HepG2 (cell line): ENCODE results near the gene PFDN5. TPM values are rescaled to one million over a fixed set of nuclear protein-coding genes. Genes with fewer than 3 reads are reported as not detected.
A peak's percentile ranks its signal among the peaks of the same experiment; 100 is the strongest.

ENCODE experiments used
- ATAC-seq: fragments of 200-7000 bp; cut with Tn5 transposase; 3 replicates; pipeline ENCODE4 v1.9.1; 2020; ENCODE audit warnings: mild to moderate bottlenecking, moderate library complexity
- BruUV-seq: library from RNA; stranded (reverse); fragments of 400-500 nt; replicated peaks from 2 replicates; lab custom pipeline; 2021; lab: Mats Ljungman, UMichigan
- CTCF ChIA-PET: fragments of 300-600 bp; formaldehyde crosslinking; extraction: SDS; loops from one replicate; lab custom pipeline; 2021; ENCODE audit warnings: low total read pairs, inconsistent platforms, low intra/inter-chr PET ratio; lab: Yijun Ruan, JAX
- POLR2A ChIA-PET: fragments of 350-600 bp; sonication (Branson Sonifier 250); formaldehyde crosslinking; loops from one replicate; lab custom pipeline; 2020; ENCODE audit warnings: antibody characterized with exemption, inconsistent platforms; lab: Yijun Ruan, JAX
- DNase-seq: peaks from one replicate; pipeline ENCODE4 v3.0.0-alpha.2; 2015; ENCODE audit warnings: low spot score
- FAIRE-seq: peaks from 3 replicates; lab custom pipeline; 2011; peaks lifted over from hg19 to GRCh38; lab: Jason Lieb, UNC
- H2AFZ ChIP-seq: one replicate; pipeline ENCODE4 v1.6.1; 2011; ENCODE audit warnings: low read length, inconsistent platforms
- H3K27ac ChIP-seq: fragments of 300-600 bp; 3 replicates; pipeline ENCODE4 v1.8.0; 2011; ENCODE audit warnings: mixed run types, mild to moderate bottlenecking, mixed read lengths, low read length, inconsistent platforms; ENCODE audit not compliant: insufficient read depth; ENCODE audit errors: extremely low read length
- H3K27me3 ChIP-seq, 2 experiments: fragments of 200-600 bp in 1 of 2; 2 replicates in 1 of 2; 3 replicates in 1 of 2; pipeline versions ENCODE4 v1.6.0 to v1.8.0; 2011; ENCODE audit warnings: low read length in 2 of 2, mild to moderate bottlenecking in 2 of 2, moderate library complexity in 2 of 2, inconsistent platforms in 1 of 2; ENCODE audit not compliant: insufficient read depth in 2 of 2, control insufficient read depth in 1 of 2
- H3K36me3 ChIP-seq, 2 experiments: fragments of 200-600 bp in 1 of 2; replicated peaks in 1 of 2; 2 replicates in 1 of 2; 3 replicates in 1 of 2; pipeline versions ENCODE4 v1.5.1 to v1.8.0; 2011; ENCODE audit warnings: low read length in 2 of 2, inconsistent platforms in 1 of 2; ENCODE audit not compliant: insufficient read depth in 2 of 2, control insufficient read depth in 1 of 2
- H3K4me1 ChIP-seq: 2 replicates; pipeline ENCODE4 v1.5.1; 2012; ENCODE audit warnings: low read length, inconsistent platforms; ENCODE audit not compliant: insufficient read depth
- H3K4me2 ChIP-seq: 2 replicates; pipeline ENCODE4 v1.6.0; 2011; ENCODE audit warnings: low read depth, low read length, inconsistent platforms
- H3K4me3 ChIP-seq, 3 experiments: fragments of 200-600 bp in 1 of 3; sonication (generic), shearing (Covaris generic) in 1 of 3; replicated peaks in 1 of 3; 2 replicates each; pipeline ENCODE4 v1.5.1; 2011 to 2016; ENCODE audit warnings: low read length in 3 of 3, inconsistent platforms in 2 of 3, low read depth in 2 of 3, mild to moderate bottlenecking in 2 of 3, control low read depth in 1 of 3, mixed read lengths in 1 of 3; ENCODE audit not compliant: insufficient read depth in 1 of 3
- H3K79me2 ChIP-seq: one replicate; pipeline ENCODE4 v1.6.1; 2011; ENCODE audit warnings: low read length, inconsistent platforms; ENCODE audit not compliant: insufficient read depth
- H3K9ac ChIP-seq: 2 replicates; pipeline ENCODE4 v1.6.0; 2011; ENCODE audit warnings: mild to moderate bottlenecking, low read depth, low read length, inconsistent platforms; ENCODE audit not compliant: insufficient read depth
- H3K9me3 ChIP-seq: 2 replicates; pipeline ENCODE4 v1.5.1; 2012; ENCODE audit warnings: mild to moderate bottlenecking, low read length
- H4K20me1 ChIP-seq: 2 replicates; pipeline ENCODE4 v1.6.0; 2011; ENCODE audit warnings: inconsistent platforms, mild to moderate bottlenecking, low read length, moderate library complexity; ENCODE audit not compliant: insufficient read depth
- CTCF ChIP-seq: sonication (generic); formaldehyde crosslinking; IDR thresholded peaks from 2 replicates; pipeline ENCODE4 v1.5.0; 2020; ENCODE audit warnings: mild to moderate bottlenecking, missing genetic modification reagents, moderate library complexity
- MXD4 ChIP-seq: IDR thresholded peaks from 2 replicates; pipeline ENCODE4 v1.6.1; 2016; ENCODE audit warnings: mild to moderate bottlenecking, missing biosample characterization, missing genetic modification reagents
- RAD21 ChIP-seq: fragments of 450-650 bp; formaldehyde crosslinking; IDR thresholded peaks from 2 replicates; pipeline ENCODE4 v1.5.0; 2020; ENCODE audit warnings: mild to moderate bottlenecking
- SALL1 ChIP-seq: sonication (generic); formaldehyde crosslinking; IDR thresholded peaks from 2 replicates; pipeline ENCODE4 v1.8.0; 2022; ENCODE audit warnings: mild to moderate bottlenecking, missing genetic modification reagents
- SMC3 ChIP-seq: IDR thresholded peaks from 2 replicates; pipeline ENCODE4 v1.6.1; 2011; ENCODE audit warnings: low read length, improper control_type of control experiment
- STAG1 ChIP-seq: sonication (generic); formaldehyde crosslinking; IDR thresholded peaks from 2 replicates; pipeline ENCODE4 v1.4.0; 2020; ENCODE audit warnings: missing genetic modification reagents
- XRCC5 ChIP-seq: fragments of 200-400 bp; formaldehyde crosslinking; optimal IDR thresholded peaks from 2 replicates; pipeline ENCODE3; 2017; ENCODE audit warnings: mild to moderate bottlenecking, low read length
- ZFP36L1 ChIP-seq: sonication (generic); formaldehyde crosslinking; IDR thresholded peaks from 2 replicates; pipeline ENCODE4 v1.8.0; 2022; ENCODE audit warnings: mild to moderate bottlenecking, missing genetic modification reagents, moderate library complexity
- ZNF253 ChIP-seq: sonication (generic); formaldehyde crosslinking; IDR thresholded peaks from 2 replicates; pipeline ENCODE4 v1.8.0; 2022; ENCODE audit warnings: mild to moderate bottlenecking, missing genetic modification reagents, borderline replicate concordance
- ZNF296 ChIP-seq: sonication (generic); formaldehyde crosslinking; conservative IDR thresholded peaks from 2 replicates; pipeline ENCODE4 v1.5.0; 2020; ENCODE audit warnings: mild to moderate bottlenecking, missing genetic modification reagents
- ZNF704 ChIP-seq: sonication (generic); formaldehyde crosslinking; IDR thresholded peaks from 2 replicates; pipeline ENCODE4 v1.8.1; 2023; ENCODE audit warnings: mild to moderate bottlenecking, inconsistent platforms, moderate library complexity, missing genetic modification reagents, borderline replicate concordance
- WGBS: methylation state at CpG from one replicate; pipeline ENCODE4 v1.1.6; 2017; ENCODE audit warnings: low lambda C conversion rate; 5-methylcytosine and 5-hydroxymethylcytosine counted together
- in situ Hi-C: cut with HindIII; loops from 2 replicates; pipeline ENCODE4 v1.10.0; 2017; ENCODE audit warnings: low pct_unique_long_range_greater_than_20kb; ENCODE audit not compliant: extremely low pct_ligation_motif_present
- intact Hi-C: fragments of 100-400 bp; cut with micrococcal nuclease; formaldehyde crosslinking; loops from one replicate; pipeline ENCODE4 v1.10.0; 2022; ENCODE audit not compliant: unreplicated experiment
- polyA plus RNA-seq, 8 experiments: library from polyadenylated mRNA; depleted of rRNA in 3 of 8; stranded (reverse) in 7 of 8; unstranded in 1 of 8; fragments of >200 nt; fragmentation: Illumina TruSeq in 4 of 8; extraction: Trizol in 4 of 8; gene quantifications; 2 replicates each; pipeline versions ENCODE4 v1.2.1 to v1.2.3, GENCODE V29; 2011 to 2016; ENCODE audit warnings: low read depth in 4 of 8, missing spikeins in 1 of 8, mixed read lengths in 1 of 8; ENCODE audit not compliant: insufficient read depth in 1 of 8
- total RNA-seq, 5 experiments: library from RNA; depleted of rRNA; stranded (reverse); fragments of >200 nt; fragmentation: Illumina TruSeq; extraction: Trizol; gene quantifications; 2 replicates each; pipeline ENCODE4 v1.2.3, GENCODE V29; 2016; ENCODE audit warnings: low read depth in 1 of 5

The PFDN5 gene
- total and polyA plus RNA-seq, 2 of the 13 experiments (the other 11 are each of a cell fraction or from before 2014, with no cell fraction given), result 449 to 462 TPM

- CTCF ChIA-PET, result interaction anchor here (1.3 to 4.5 kb wide), 2 partner anchors 75 to 129 kb away, joined by 3 to 66 read pairs; no protein-coding TSS in a partner anchor
- Histone ChIP-seq H2AFZ (no peak overlapping the region), H3K27ac (no peak overlapping the region), H3K4me3 (no peak overlapping the region)
- intact Hi-C loops, result loop anchor here (1.0 to 5.0 kb wide), 2 partner anchors 74 to 130 kb away; no protein-coding TSS in a partner anchor
- TF ChIP-seq MXD4, result no peak
- TF ChIP-seq STAG1, result peak; percentile 82
- TF ChIP-seq CTCF (CRISPR knock-in tag), result peak; percentile 82
- TF ChIP-seq ZFP36L1 (CRISPR knock-in tag), result no peak
- peak; percentile 94 for TF ChIP-seq SMC3
- TF ChIP-seq ZNF704 (CRISPR knock-in tag), result 0 out of 2 replicates have a peak, but pooled peaks have one; percentile 36
- peak; percentile 66 for TF ChIP-seq RAD21
- peak; percentile 22 for TF ChIP-seq XRCC5
- TF ChIP-seq ZNF253 (CRISPR knock-in tag), result peak; percentile 36; the same call in 1 of the 2 replicates
- 0 out of 2 replicates have a peak, but pooled peaks have one; percentile 19 for TF ChIP-seq SALL1
- no peak for TF ChIP-seq ZNF296 (CRISPR knock-in tag)
- TF ChIP-seq, all 625 proteins: peak for 8
- FAIRE-seq, result peak; percentile 89
- no peaks in the 10 kb centered on the region for H3K27me3 ChIP-seq
- in situ Hi-C loops, result loop anchor here (5.0 kb wide), 1 partner anchor 75 kb away; no protein-coding TSS in a partner anchor
- no peaks in the 10 kb centered on the region for H3K4me1 ChIP-seq
- no TSS peak for BruUV-seq
- peak; percentile 38 for DNase-seq
- no peaks in the 10 kb centered on the region for H4K20me1 ChIP-seq
- POLR2A ChIA-PET, result no interaction called here
- ATAC-seq, result peak; percentile 84
- WGBS, result 68% methylated on average over 10 of the region's 11 CpGs
- H3K9me3 ChIP-seq, result no peaks in the 10 kb centered on the region
- H3K79me2 ChIP-seq, result no peaks in the 10 kb centered on the region
- H3K4me2 ChIP-seq, result no peak overlapping the region
- H3K9ac ChIP-seq, result no peak overlapping the region
- H3K36me3 ChIP-seq, result peaks cover 21 to 67% of the 10 kb centered on the region in 2 experiments
Measured at GRCh38 chr12:53287741-53288216, 7.6 kb upstream of the PFDN5 start.
